ENCODE results near the gene RICTOR. TPM values are rescaled to one million over a fixed set of nuclear protein-coding genes. Genes with fewer than 3 reads are reported as not detected.

Gene RICTOR
- total RNA-seq, 1 experiment from 2014 or later, result 28.1 TPM

DNA sequence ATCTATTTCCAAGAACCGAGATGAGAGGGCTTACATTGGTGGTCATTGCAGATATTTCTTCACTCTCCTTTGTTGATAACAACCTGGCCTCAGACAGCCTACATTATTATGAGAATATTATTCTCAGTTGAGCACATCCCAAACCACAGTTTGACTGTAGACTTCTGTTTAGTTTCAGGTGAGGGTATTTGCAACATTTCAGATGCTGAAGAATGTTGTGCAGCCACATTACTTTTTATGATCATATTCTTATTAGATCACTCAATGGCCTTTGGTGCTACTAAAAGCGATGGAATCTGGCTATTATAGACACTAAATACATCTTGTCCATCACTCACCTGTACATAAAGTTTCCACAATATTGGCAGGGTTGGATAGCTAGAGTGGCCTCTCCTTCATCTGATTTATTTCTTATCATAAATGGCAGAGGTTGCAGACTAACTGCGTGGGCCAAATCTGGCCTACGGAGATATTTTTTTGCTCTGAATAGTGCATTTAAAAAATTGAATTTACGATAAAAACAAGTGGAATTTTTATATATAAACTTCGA lies 26.2 kb upstream of the RICTOR start:
- H3K9me3 ChIP-seq (ENCODE audit: low read length), result no peaks in the 10 kb centered on the region
- peaks cover 30% of the 10 kb centered on the region for H3F3A ChIP-seq (ENCODE audit: low read length, unreplicated experiment)
- no peaks in the 10 kb centered on the region for H3K79me2 ChIP-seq (ENCODE audit: low read length)
- peak overlapping the region; percentile 81 for H3K9ac ChIP-seq (ENCODE audit: low read length)
- H3K4me2 ChIP-seq (ENCODE audit: low read length), result peak overlapping the region; percentile 84
- peak overlapping the region; percentile 53 for H3K4me3 ChIP-seq (ENCODE audit: low read length)
- BruUV-seq (replicated peaks), result TSS peak; percentile 27
- DNase-seq, result peak; percentile 91
- H3K27ac ChIP-seq (ENCODE audit: low read length), result peak overlapping the region; percentile 97
- ChIA-PET POLR2A (ENCODE audit: unreplicated experiment) (interaction anchor here (0.6 to 1.2 kb wide), 2 partner anchors 21 to 324 kb away, joined by 4 to 6 read pairs; partner anchors contain the start of gene DAB2), CTCF (interaction anchor here (0.7 to 1.3 kb wide), 2 partner anchors 19 to 95 kb away, joined by 3 read pairs; no protein-coding TSS in a partner anchor)
- H3K4me1 ChIP-seq (ENCODE audit: insufficient read depth, low read length), result peaks cover 52% of the 10 kb centered on the region
- H2AFZ ChIP-seq (ENCODE audit: low read length), result peak overlapping the region; percentile 32; the same call in 1 of the 2 replicates
- intact Hi-C loops (cut with micrococcal nuclease), result loop anchor here (5.0 kb wide), 1 partner anchor 37 kb away; no protein-coding TSS in a partner anchor
- H3K36me3 ChIP-seq (ENCODE audit: low read depth, low read length), result no peaks in the 10 kb centered on the region
- no peaks in the 10 kb centered on the region for H4K20me1 ChIP-seq (ENCODE audit: low read length)
- no peaks in the 10 kb centered on the region for H3K27me3 ChIP-seq (ENCODE audit: low read length)
- TF ChIP-seq, protein P1, sequence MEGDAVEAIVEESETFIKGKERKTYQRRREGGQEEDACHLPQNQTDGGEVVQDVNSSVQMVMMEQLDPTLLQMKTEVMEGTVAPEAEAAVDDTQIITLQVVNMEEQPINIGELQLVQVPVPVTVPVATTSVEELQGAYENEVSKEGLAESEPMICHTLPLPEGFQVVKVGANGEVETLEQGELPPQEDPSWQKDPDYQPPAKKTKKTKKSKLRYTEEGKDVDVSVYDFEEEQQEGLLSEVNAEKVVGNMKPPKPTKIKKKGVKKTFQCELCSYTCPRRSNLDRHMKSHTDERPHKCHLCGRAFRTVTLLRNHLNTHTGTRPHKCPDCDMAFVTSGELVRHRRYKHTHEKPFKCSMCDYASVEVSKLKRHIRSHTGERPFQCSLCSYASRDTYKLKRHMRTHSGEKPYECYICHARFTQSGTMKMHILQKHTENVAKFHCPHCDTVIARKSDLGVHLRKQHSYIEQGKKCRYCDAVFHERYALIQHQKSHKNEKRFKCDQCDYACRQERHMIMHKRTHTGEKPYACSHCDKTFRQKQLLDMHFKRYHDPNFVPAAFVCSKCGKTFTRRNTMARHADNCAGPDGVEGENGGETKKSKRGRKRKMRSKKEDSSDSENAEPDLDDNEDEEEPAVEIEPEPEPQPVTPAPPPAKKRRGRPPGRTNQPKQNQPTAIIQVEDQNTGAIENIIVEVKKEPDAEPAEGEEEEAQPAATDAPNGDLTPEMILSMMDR (conservative IDR thresholded peaks at IDR 0.05; ENCODE audit: low read depth, low read length), result no peak
- TF ChIP-seq EZH2phosphoT487 (IDR thresholded peaks at IDR 0.05; ENCODE audit: borderline replicate concordance, low read length), result no peak
- no peak for TF ChIP-seq EZH2 (IDR thresholded peaks at IDR 0.05; ENCODE audit: low read length, unreplicated experiment)
- ATAC-seq, result peak; percentile 31
- no peaks in the 10 kb centered on the region for H3K9me2 ChIP-seq (replicated peaks; ENCODE audit: low read length)

DNA sequence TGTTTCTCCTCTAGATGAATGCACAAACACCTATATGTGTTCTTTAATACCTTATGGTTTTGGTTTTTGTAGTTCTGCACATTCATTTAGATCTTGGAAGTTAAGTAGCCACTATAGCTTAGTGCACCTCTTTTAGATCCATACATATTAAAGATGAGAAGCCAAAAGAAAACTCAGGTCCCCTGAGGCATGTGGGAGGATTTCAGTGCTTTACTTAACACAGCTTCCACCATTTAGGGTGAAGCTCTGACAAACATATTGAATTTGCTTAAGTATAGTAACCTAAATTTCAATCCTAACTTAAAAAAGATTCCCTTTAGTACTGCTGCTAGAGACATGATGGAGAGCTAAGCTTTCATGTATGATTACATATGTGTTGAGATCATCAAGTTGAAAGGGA lies 25.6 kb upstream of the RICTOR start:
- peak overlapping the region; percentile 97 for H3K27ac ChIP-seq (ENCODE audit: low read length)
- H3F3A ChIP-seq (ENCODE audit: low read length, unreplicated experiment), result peaks cover 30% of the 10 kb centered on the region
- ChIA-PET CTCF (no interaction called here), POLR2A (ENCODE audit: unreplicated experiment) (no interaction called here)
- H3K4me1 ChIP-seq (ENCODE audit: insufficient read depth, low read length), result peaks cover 52% of the 10 kb centered on the region
- TF ChIP-seq EZH2phosphoT487 (IDR thresholded peaks at IDR 0.05; ENCODE audit: borderline replicate concordance, low read length) (no peak), EZH2 (IDR thresholded peaks at IDR 0.05; ENCODE audit: low read length, unreplicated experiment) (no peak)
- TF ChIP-seq, protein P1 (conservative IDR thresholded peaks at IDR 0.05; ENCODE audit: low read depth, low read length), result no peak
- H2AFZ ChIP-seq (ENCODE audit: low read length), result 0 out of 2 replicates have a peak overlapping the region, but pooled peaks have one; percentile 5
- H3K9me2 ChIP-seq (replicated peaks; ENCODE audit: low read length), result no peaks in the 10 kb centered on the region
- H3K27me3 ChIP-seq (ENCODE audit: low read length), result no peaks in the 10 kb centered on the region
- peak overlapping the region; percentile 84 for H3K4me2 ChIP-seq (ENCODE audit: low read length)
- H4K20me1 ChIP-seq (ENCODE audit: low read length), result no peaks in the 10 kb centered on the region
- BruUV-seq (replicated peaks), result no TSS peak
- ATAC-seq (no peak), DNase-seq (no peak)
- H3K79me2 ChIP-seq (ENCODE audit: low read length), result no peaks in the 10 kb centered on the region
- peak overlapping the region; percentile 81 for H3K9ac ChIP-seq (ENCODE audit: low read length)
- no peaks in the 10 kb centered on the region for H3K36me3 ChIP-seq (ENCODE audit: low read depth, low read length)
- H3K4me3 ChIP-seq (ENCODE audit: low read length), result peak overlapping the region; percentile 53
- no peaks in the 10 kb centered on the region for H3K9me3 ChIP-seq (ENCODE audit: low read length)
- intact Hi-C loops (cut with micrococcal nuclease), result loop anchor here (5.0 kb wide), 1 partner anchor 37 kb away; no protein-coding TSS in a partner anchor

DNA sequence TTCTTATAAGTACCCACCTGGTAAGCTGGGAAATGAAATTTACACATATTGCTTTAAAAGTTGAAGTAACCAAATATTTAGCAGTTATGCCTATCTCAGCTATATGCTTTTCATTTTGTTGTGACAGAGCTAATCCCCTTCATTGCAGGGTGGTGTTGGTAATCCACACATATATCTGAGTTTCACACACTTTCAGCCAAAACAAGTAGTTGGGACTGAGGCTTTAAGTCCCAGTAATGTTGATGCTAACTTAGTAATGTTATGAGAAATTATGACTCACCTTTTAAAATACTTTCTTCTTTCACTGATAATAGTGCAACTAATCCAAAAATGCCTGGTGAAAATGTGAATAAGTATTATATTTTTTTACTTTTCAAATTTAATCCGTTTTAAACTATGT lies 19.2 kb upstream of the RICTOR start:
- Histone ChIP-seq H3K9ac (ENCODE audit: low read length) (peak overlapping the region; percentile 67), H3K27ac (ENCODE audit: low read length) (peak overlapping the region; percentile 89), H2AFZ (ENCODE audit: low read length) (no peak overlapping the region), H3K4me1 (ENCODE audit: insufficient read depth, low read length) (peaks cover 26% of the 10 kb centered on the region), H3K27me3 (ENCODE audit: low read length) (no peaks in the 10 kb centered on the region), H3K9me2 (replicated peaks; ENCODE audit: low read length) (no peaks in the 10 kb centered on the region), H3K4me3 (ENCODE audit: low read length) (peak overlapping the region; percentile 27), H4K20me1 (ENCODE audit: low read length) (no peaks in the 10 kb centered on the region), H3K9me3 (ENCODE audit: low read length) (no peaks in the 10 kb centered on the region), H3K36me3 (ENCODE audit: low read depth, low read length) (no peaks in the 10 kb centered on the region), H3K79me2 (ENCODE audit: low read length) (no peaks in the 10 kb centered on the region), H3F3A (ENCODE audit: low read length, unreplicated experiment) (no peaks in the 10 kb centered on the region), H3K4me2 (ENCODE audit: low read length) (peak overlapping the region; percentile 73)
- ATAC-seq, result peak; percentile 77
- ChIA-PET POLR2A (ENCODE audit: unreplicated experiment) (no interaction called here), CTCF (interaction anchor here (0.7 kb wide), 1 partner anchor 13 kb away, joined by 3 read pairs; no protein-coding TSS in a partner anchor)
- intact Hi-C loops (cut with micrococcal nuclease), result loop anchor here (2.0 kb wide), 1 partner anchor 15 kb away; no protein-coding TSS in a partner anchor
- DNase-seq, result peak; percentile 73
- BruUV-seq (replicated peaks), result no TSS peak
- TF ChIP-seq, protein P1 (conservative IDR thresholded peaks at IDR 0.05; ENCODE audit: low read depth, low read length), result no peak
- TF ChIP-seq EZH2 (IDR thresholded peaks at IDR 0.05; ENCODE audit: low read length, unreplicated experiment) (no peak), EZH2phosphoT487 (IDR thresholded peaks at IDR 0.05; ENCODE audit: borderline replicate concordance, low read length) (no peak)

All from PC-3 (cell line).